Stomach smooth muscle (tissue), 2 donors: ENCODE data around the gene DUSP16.

ENCODE experiments used
- H3K27ac ChIP-seq: one replicate; pipeline ENCODE4 v1.7.0; 2013; ENCODE audit warnings: mild to moderate bottlenecking, low read length, inconsistent platforms
- H3K27me3 ChIP-seq, 2 donors: one replicate each; pipeline ENCODE4 v1.7.0; 2013; ENCODE audit warnings: low read length in 2 of 2; ENCODE audit not compliant: insufficient read depth in 2 of 2, control insufficient read depth in 1 of 2
- H3K36me3 ChIP-seq, 2 donors: one replicate each; pipeline ENCODE4 v1.7.0; 2013; ENCODE audit warnings: low read length in 2 of 2; ENCODE audit not compliant: control insufficient read depth in 2 of 2, insufficient read depth in 2 of 2
- H3K4me1 ChIP-seq: one replicate; pipeline ENCODE4 v1.7.0; 2013; ENCODE audit warnings: low read length; ENCODE audit not compliant: control insufficient read depth, insufficient read depth
- H3K4me3 ChIP-seq, 2 donors: one replicate each; pipeline ENCODE4 v1.7.0; 2013; ENCODE audit warnings: low read length in 2 of 2
- H3K9ac ChIP-seq, 2 donors: one replicate each; pipeline ENCODE4 v1.7.0; 2013; ENCODE audit warnings: low read length in 2 of 2, mild to moderate bottlenecking in 1 of 2
- H3K9me3 ChIP-seq, 2 donors: one replicate each; pipeline ENCODE4 v1.7.0; 2013; ENCODE audit warnings: low read length in 2 of 2; ENCODE audit not compliant: control insufficient read depth in 2 of 2
- donor health status: healthy.
- donor health status: Pancreatic carcinoma.

DUSP16 gene, protein sequence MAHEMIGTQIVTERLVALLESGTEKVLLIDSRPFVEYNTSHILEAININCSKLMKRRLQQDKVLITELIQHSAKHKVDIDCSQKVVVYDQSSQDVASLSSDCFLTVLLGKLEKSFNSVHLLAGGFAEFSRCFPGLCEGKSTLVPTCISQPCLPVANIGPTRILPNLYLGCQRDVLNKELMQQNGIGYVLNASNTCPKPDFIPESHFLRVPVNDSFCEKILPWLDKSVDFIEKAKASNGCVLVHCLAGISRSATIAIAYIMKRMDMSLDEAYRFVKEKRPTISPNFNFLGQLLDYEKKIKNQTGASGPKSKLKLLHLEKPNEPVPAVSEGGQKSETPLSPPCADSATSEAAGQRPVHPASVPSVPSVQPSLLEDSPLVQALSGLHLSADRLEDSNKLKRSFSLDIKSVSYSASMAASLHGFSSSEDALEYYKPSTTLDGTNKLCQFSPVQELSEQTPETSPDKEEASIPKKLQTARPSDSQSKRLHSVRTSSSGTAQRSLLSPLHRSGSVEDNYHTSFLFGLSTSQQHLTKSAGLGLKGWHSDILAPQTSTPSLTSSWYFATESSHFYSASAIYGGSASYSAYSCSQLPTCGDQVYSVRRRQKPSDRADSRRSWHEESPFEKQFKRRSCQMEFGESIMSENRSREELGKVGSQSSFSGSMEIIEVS

DNA sequence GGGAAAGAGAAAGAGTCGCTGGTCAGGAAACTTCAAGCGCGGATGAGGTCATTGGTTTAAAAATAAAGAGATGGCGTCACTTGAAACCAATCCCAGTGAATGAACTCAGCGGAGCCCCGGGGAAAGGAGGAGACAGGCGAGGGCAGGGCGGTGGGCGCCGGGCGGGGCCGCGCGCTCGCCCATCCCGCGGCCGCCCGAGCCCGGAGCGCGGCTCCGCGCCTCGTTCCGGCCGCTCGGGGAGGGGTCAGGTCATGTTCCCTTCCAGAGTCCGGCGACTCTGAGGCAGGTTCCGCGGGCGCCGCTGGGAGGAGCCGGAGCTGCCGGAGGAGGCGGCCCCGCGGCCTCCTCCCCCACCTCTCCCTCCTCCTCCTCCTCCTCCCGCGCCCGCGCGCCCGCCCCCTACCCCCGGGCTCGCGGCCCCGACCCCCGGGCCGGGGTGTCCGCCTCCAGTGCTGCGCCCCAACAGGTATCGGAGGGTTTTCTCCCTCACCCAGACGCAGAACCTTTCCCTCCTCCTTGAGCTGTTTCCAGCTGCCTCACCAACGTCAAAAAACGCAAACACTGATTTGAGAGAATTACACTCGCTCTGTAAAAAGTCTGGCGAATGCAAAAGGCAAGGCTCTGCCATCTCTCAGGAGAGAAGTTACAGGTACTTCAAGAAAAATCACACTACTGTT lies at the start of gene DUSP16:
DUSP16 (minus strand) TSS at position 279 of the 677 bp plus-strand sequence. CDS start 41,765 bp downstream, outside the sequence.
- peaks cover 0 to 3% of the 10 kb centered on the region in 2 donors for H3K9me3 ChIP-seq
- H3K4me1 ChIP-seq, result peaks cover 11% of the 10 kb centered on the region
- no peaks in the 10 kb centered on the region for H3K27me3 ChIP-seq
- H3K36me3 ChIP-seq, result no peaks in the 10 kb centered on the region
- peak within 1 kb of the TSS; percentile 79 to 88 for H3K4me3 ChIP-seq
- H3K9ac ChIP-seq, result peak within 1 kb of the TSS; percentile 97 to 98
- peak within 1 kb of the TSS; percentile 96 for H3K27ac ChIP-seq

DNA sequence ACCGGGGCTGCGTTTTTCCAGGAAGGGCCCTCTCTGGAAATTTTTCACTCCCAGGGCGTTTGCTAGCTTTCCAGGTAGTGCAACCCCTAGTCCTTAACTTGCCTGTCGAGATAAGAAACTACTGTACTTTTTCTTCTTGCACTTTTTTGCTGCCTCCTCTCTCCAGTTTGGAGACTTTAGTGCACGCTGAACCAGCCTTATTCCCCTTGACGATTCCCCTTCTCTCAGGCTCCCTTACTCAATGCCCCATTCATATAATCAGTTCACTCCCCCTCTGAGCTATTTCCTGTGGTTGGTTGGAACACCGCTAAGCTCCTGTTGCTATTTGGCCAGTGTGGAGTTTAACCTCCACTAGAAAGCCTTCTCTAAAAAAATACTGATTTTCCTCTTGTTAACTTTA lies 49.7 kb upstream of the DUSP16 start:
- no peaks in the 10 kb centered on the region for H3K27me3 ChIP-seq
- H3K36me3 ChIP-seq, result no peaks in the 10 kb centered on the region
- peak overlapping the region; percentile 82 to 87 for H3K9ac ChIP-seq
- peaks cover 10% of the 10 kb centered on the region for H3K4me1 ChIP-seq
- H3K9me3 ChIP-seq, result no peaks in the 10 kb centered on the region
- peak overlapping the region; percentile 93 for H3K27ac ChIP-seq
- H3K4me3 ChIP-seq, result peak overlapping the region; percentile 68 to 87

DNA sequence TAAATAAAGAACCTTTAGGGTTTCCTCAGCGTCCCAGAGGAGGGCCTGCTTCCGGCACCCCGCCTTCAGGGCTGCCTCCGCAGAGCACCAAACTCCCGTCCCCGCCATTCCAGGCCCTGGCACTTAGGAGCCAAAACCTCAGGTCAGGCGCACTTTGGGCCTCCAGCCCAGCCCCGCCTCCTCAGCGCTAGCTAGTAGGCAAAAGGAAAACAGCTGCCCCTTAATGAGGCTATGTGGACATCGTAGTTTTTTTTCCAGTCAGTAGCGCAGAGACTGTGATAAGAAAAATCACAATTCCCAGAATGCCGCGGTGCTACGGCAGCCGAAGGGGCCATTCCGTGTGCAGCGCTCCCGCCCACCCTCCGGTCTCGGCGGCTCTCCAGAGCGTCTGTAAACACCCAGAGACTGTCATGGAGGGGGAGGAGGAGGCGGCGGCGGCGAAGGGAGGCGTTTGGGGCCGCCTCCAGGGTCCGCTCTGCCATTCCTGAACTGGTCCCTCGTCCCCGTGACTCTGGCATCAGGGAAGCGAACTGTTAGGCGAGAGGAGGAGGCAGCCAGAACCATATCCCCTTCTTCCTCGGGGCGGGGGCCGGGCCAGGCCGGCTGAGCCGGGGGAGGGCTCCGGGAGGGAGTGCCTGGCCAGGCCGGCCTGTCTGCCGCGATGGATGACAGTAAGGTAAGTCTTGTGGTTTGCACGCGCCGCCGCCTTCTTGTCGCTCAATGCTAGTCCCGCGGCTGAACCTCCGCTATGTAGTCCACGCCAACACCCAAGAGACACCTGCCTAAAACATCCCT lies 49.0 kb upstream of the DUSP16 start, which contains the start of gene CREBL2:
CREBL2 (plus strand) TSS at position 365 of the 795 bp plus-strand sequence; CDS start at position 662, 297 bp downstream.
- no peaks in the 10 kb centered on the region for H3K9me3 ChIP-seq
- peaks cover 9% of the 10 kb centered on the region for H3K4me1 ChIP-seq
- H3K36me3 ChIP-seq, result no peaks in the 10 kb centered on the region
- peak within 1 kb of the TSS; percentile 93 for H3K27ac ChIP-seq
- peak within 1 kb of the TSS; percentile 68 to 87 for H3K4me3 ChIP-seq
- no peaks in the 10 kb centered on the region for H3K27me3 ChIP-seq
- peak within 1 kb of the TSS; percentile 82 to 87 for H3K9ac ChIP-seq

DNA sequence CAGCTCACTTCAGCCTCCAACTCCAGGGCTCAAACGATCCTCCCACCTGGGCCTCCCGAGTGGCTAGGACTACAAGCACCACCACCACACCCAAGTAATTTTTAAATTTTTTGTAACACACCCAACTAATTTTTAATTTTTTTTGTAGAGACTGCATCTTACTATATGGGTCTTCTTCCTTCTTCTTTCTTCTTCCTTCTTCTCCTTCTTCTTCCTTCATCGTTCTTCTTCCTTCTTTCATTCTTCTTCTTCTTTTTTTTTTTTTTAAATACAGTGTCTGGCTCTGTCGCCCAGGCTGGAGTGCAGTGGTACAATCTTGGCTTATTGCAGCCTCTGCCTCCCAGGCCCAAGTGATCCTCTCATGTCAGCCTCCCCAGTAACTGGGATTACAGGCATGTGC lies 48.0 kb upstream of the DUSP16 start:
- Histone ChIP-seq H3K9ac (peak overlapping the region in 1 of 2 donors; percentile 87), H3K27me3 (no peaks in the 10 kb centered on the region), H3K4me3 (peak overlapping the region; percentile 68 to 87), H3K9me3 (no peaks in the 10 kb centered on the region), H3K27ac (peak overlapping the region; percentile 93), H3K4me1 (peaks cover 4% of the 10 kb centered on the region), H3K36me3 (no peaks in the 10 kb centered on the region)

DNA sequence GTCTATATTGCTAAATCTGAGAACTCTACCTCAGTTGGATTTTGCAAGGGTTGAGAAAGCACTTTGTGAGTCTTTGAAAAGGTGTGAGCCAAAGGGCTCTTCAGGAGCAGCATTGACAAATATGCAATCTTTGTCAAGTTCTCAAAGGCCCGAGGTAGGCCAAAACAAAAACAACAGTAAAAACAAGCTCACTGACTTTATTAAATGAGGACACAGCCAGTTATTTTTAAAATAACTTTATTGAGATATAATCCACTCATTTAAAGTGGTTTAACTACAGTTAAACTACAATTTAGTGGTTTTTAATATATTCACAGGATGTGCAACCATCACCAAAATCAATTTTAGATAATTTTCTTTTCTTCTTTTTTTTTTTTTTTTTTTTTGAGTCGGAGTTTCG lies 47.0 kb upstream of the DUSP16 start:
- Histone ChIP-seq H3K4me1 (peaks cover 4% of the 10 kb centered on the region), H3K9ac (no peak overlapping the region), H3K36me3 (no peaks in the 10 kb centered on the region), H3K27me3 (no peaks in the 10 kb centered on the region), H3K27ac (no peak overlapping the region), H3K4me3 (no peak overlapping the region), H3K9me3 (no peaks in the 10 kb centered on the region)

DNA sequence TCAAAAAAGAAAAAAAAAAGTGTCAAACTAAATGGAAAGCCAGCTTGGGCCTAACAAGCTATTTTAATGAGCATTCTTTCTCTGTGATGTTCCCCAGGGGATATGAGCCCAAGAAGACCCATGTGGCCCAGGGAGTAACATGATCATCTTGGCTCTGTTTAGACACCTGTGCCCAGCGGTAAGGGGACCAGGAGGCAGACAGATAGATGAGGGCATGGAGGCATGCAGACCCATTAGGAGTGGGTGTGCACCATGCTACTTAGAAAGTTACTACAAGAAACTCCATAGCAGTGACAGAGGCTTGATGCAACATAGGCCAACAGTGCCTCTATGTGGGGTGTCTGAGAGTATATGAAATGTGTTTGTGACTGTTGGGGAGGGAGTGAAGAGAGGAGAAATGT lies 45.9 kb upstream of the DUSP16 start:
- Histone ChIP-seq H3K9ac (no peak overlapping the region), H3K36me3 (no peaks in the 10 kb centered on the region), H3K27me3 (no peaks in the 10 kb centered on the region), H3K4me1 (peaks cover 4% of the 10 kb centered on the region), H3K9me3 (no peaks in the 10 kb centered on the region), H3K27ac (no peak overlapping the region), H3K4me3 (no peak overlapping the region)

DNA sequence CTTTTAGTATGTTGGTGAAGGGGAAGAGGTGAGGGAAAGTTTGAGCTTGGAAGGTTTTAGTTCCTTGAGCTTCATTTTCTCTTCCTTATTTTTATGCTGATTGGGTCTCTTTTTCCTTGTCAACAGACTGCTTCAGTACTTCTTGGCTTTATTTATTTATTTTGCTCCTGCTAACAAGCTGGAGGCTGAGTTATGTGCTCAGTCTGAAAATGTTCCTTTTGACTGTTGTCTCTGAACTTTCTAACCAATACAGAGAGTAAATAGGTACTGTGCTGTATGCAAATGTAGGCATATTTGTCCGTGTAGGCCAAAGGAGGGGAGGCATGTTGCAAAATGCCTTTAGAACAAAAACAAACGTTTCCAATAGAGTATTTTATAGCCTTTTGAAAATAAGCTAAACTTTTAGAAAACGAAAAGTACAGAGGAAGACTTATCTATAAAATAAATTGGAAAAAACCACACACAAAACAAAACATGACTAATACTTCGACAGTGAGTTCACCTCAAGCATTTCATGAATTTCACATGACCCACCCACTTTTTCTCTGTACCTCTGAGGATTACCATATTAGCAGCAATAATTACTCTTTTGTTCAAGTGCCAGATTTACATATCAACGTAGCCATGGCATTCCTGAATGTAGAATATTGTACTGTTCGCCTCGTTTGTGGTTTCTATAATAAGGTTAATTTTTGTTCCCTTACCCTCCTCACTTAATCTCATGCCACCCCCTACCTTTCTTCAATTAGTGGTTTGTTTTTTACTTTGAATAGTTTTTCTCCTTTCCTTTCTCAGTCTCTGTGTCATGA lies 44.3 kb upstream of the DUSP16 start:
- H3K27me3 ChIP-seq, result no peaks in the 10 kb centered on the region
- H3K4me1 ChIP-seq, result peaks cover 4% of the 10 kb centered on the region
- H3K9ac ChIP-seq, result no peak overlapping the region
- no peak overlapping the region for H3K27ac ChIP-seq
- no peaks in the 10 kb centered on the region for H3K9me3 ChIP-seq
- H3K36me3 ChIP-seq, result no peaks in the 10 kb centered on the region
- no peak overlapping the region for H3K4me3 ChIP-seq

DNA sequence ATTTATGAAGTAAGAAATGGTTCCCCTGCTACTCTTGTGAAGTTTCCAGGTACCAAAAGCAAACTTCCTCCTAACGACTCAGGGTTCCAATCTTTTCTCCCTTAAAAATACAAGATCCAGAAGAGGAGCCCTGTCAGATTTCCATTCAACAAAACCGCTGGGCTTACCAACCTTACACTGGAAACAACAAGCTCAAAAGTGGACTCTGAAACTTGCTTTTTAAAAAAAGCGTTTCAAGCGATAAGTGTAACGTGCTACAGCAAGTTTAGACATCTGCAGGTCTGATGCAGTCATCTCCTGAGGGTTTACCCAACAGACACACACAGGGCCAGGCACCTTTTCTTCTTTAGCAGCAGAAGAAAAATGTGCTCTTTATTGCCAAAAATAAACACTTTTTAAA lies 42.1 kb upstream of the DUSP16 start:
- Histone ChIP-seq H3K4me3 (no peak overlapping the region), H3K4me1 (no peaks in the 10 kb centered on the region), H3K36me3 (no peaks in the 10 kb centered on the region), H3K9ac (no peak overlapping the region), H3K27me3 (no peaks in the 10 kb centered on the region), H3K27ac (no peak overlapping the region), H3K9me3 (no peaks in the 10 kb centered on the region)

DNA sequence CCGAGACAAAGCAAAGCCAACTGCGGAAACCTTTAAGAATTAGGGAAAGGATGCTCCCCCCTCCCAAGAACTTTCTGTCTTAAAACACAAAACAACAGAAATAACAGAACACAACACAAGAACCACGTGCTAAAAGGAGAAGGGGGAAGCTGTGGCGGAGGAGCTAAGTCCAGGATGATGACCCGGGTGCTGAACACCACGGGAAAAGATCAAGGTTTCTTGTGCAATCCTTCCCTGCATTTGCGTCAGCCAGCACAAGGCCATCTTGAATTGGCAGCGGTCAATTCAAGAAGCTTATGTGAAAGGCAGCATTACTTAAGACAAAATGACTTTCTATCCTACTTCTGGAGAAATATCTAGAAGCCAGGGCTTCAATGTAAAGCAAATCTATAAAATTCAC lies 38.0 kb upstream of the DUSP16 start:
- H3K36me3 ChIP-seq, result no peaks in the 10 kb centered on the region
- no peaks in the 10 kb centered on the region for H3K9me3 ChIP-seq
- no peak overlapping the region for H3K4me3 ChIP-seq
- H3K9ac ChIP-seq, result no peak overlapping the region
- no peaks in the 10 kb centered on the region for H3K27me3 ChIP-seq
- H3K27ac ChIP-seq, result no peak overlapping the region
- no peaks in the 10 kb centered on the region for H3K4me1 ChIP-seq
